ENCODE data around the gene GPX6.

Gene GPX6

DNA sequence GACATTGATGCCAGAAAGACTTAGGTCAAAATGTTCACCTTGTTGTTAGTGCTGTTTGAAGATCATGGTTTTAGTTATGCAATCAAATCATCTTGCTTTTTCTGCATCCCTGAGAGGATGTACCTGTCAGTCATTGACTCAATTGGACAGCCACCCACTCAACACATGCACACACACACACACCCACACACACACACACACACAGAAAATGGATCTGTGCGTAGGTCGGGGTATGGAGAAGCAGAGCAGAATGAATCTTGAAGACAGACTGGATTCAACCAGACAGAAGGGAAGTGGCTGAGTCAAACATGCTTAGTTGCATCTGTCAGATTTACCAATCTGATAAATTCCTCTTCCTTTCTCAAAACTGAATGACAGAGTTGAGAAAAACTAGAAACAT lies 53.2 kb downstream of the GPX6 start:
- no peaks in the 10 kb centered on the region for H3K9me2 ChIP-seq (ENCODE audit: low read depth, low read length)
- H3K36me3 ChIP-seq (ENCODE audit: insufficient read depth, low read length): no peaks in the 10 kb centered on the region
- H3K79me2 ChIP-seq (ENCODE audit: insufficient read depth, low read length): no peaks in the 10 kb centered on the region
- no peaks in the 10 kb centered on the region for H3K4me1 ChIP-seq (ENCODE audit: insufficient read depth, low read length, severe bottlenecking)
- H3K27me3 ChIP-seq (ENCODE audit: insufficient read depth, low read length): no peaks in the 10 kb centered on the region
- no peak overlapping the region for H2AFZ ChIP-seq (ENCODE audit: low read length)
- no peak overlapping the region for H3K4me3 ChIP-seq (ENCODE audit: low read depth, low read length, poor library complexity, severe bottlenecking)
- no peak overlapping the region for H3K4me2 ChIP-seq (ENCODE audit: low read length)
- no peak for TF ChIP-seq EZH2 (IDR thresholded peaks at IDR 0.05; ENCODE audit: borderline replicate concordance, low read length)
- TF ChIP-seq, protein P1, sequence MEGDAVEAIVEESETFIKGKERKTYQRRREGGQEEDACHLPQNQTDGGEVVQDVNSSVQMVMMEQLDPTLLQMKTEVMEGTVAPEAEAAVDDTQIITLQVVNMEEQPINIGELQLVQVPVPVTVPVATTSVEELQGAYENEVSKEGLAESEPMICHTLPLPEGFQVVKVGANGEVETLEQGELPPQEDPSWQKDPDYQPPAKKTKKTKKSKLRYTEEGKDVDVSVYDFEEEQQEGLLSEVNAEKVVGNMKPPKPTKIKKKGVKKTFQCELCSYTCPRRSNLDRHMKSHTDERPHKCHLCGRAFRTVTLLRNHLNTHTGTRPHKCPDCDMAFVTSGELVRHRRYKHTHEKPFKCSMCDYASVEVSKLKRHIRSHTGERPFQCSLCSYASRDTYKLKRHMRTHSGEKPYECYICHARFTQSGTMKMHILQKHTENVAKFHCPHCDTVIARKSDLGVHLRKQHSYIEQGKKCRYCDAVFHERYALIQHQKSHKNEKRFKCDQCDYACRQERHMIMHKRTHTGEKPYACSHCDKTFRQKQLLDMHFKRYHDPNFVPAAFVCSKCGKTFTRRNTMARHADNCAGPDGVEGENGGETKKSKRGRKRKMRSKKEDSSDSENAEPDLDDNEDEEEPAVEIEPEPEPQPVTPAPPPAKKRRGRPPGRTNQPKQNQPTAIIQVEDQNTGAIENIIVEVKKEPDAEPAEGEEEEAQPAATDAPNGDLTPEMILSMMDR (IDR thresholded peaks at IDR 0.05; ENCODE audit: low read length): no peak
- no peaks in the 10 kb centered on the region for H3K9me3 ChIP-seq (ENCODE audit: low read length)
- H3F3A ChIP-seq (ENCODE audit: insufficient read depth, low read length): no peaks in the 10 kb centered on the region
- no peak overlapping the region for H3K9ac ChIP-seq (ENCODE audit: low read length)
- H4K20me1 ChIP-seq (ENCODE audit: insufficient read depth, low read length): no peaks in the 10 kb centered on the region
- H3K27ac ChIP-seq (ENCODE audit: low read depth, low read length, poor library complexity, severe bottlenecking): no peak overlapping the region

- Histone ChIP-seq H3K36me3 (ENCODE audit: insufficient read depth, low read length) (no peaks in the 10 kb centered on the region), H3K4me3 (ENCODE audit: low read depth, low read length, poor library complexity, severe bottlenecking) (no peak overlapping the region), H3K79me2 (ENCODE audit: insufficient read depth, low read length) (no peaks in the 10 kb centered on the region), H3F3A (ENCODE audit: insufficient read depth, low read length) (no peaks in the 10 kb centered on the region), H2AFZ (ENCODE audit: low read length) (no peak overlapping the region), H3K4me1 (ENCODE audit: insufficient read depth, low read length, severe bottlenecking) (no peaks in the 10 kb centered on the region), H3K27ac (ENCODE audit: low read depth, low read length, poor library complexity, severe bottlenecking) (no peak overlapping the region), H3K9ac (ENCODE audit: low read length) (no peak overlapping the region), H3K9me2 (ENCODE audit: low read depth, low read length) (no peaks in the 10 kb centered on the region), H3K27me3 (ENCODE audit: insufficient read depth, low read length) (no peaks in the 10 kb centered on the region), H4K20me1 (ENCODE audit: insufficient read depth, low read length) (no peaks in the 10 kb centered on the region), H3K4me2 (ENCODE audit: low read length) (no peak overlapping the region), H3K9me3 (ENCODE audit: low read length) (no peaks in the 10 kb centered on the region)
- TF ChIP-seq, protein P1 (IDR thresholded peaks at IDR 0.05; ENCODE audit: low read length): no peak
- TF ChIP-seq EZH2 (IDR thresholded peaks at IDR 0.05; ENCODE audit: borderline replicate concordance, low read length): no peak
Observed at GRCh38 chr6:28458568-28458967, 57.0 kb downstream of the GPX6 start.
